ENCODE measurements around the gene MTUS2.

- TF ChIP-seq KDM5A (IDR thresholded peaks at IDR 0.05; ENCODE audit: low read length) (no peak), JUND (IDR thresholded peaks at IDR 0.05; ENCODE audit: low read length) (no peak), POLR2A (IDR thresholded peaks at IDR 0.05; ENCODE audit: control extremely low read depth in 1 of 2, low read depth in 2 of 2, low read length in 2 of 2) (no peak)
Observed at GRCh38 chr13:29536853-29537252, 716.7 kb downstream of the MTUS2 start.
